Measurements from ENCODE around the gene KCNIP4. TPM values are rescaled to one million over a fixed set of nuclear protein-coding genes. Genes with fewer than 3 reads are reported as not detected.
"Not testable (repeated sequence)": the region's sequence is repeated elsewhere in the genome, so short reads cannot be mapped to it uniquely, and the experiment has no call there.

KCNIP4 gene
- total and polyA plus RNA-seq, 2 donors from 2014 or later: 9.8 to 43.9 TPM

GRCh38 chr4:20760053-20760452 is 1188.5 kb downstream of the KCNIP4 start:
- H3K4me3 ChIP-seq (ENCODE audit: low read length in 3 of 3): no peak overlapping the region
- no peak for FAIRE-seq

DNA sequence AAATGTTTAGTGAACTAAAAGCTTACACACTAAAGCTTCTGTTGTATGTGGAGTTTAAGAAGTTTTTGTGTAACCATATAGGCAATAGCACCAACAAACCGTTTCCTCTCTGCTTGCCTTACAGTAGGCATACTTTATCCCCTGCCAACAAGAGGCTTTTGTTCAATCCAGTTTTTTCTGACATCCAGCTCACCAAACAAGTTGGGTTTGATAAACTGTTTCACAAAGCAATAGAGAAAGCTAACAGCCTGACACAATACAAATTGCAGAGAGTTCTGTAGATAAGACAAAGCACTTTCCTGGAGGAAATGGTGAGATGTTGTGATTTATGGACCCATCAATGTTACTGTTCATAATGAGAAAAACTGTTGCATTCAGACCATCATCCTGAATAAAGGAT is 1194.5 kb downstream of the KCNIP4 start:
- Histone ChIP-seq H3K4me3 (ENCODE audit: low read length in 3 of 3) (no peak overlapping the region), H3K36me3 (ENCODE audit: control insufficient read depth in 2 of 3, insufficient read depth in 3 of 3, low read length in 3 of 3) (no peaks in the 10 kb centered on the region), H3K4me1 (ENCODE audit: control insufficient read depth in 2 of 3, insufficient read depth in 2 of 3, low read depth in 1 of 3, low read length in 3 of 3) (no peaks in the 10 kb centered on the region), H3K27ac (ENCODE audit: low read depth in 2 of 2, low read length in 2 of 2) (no peak overlapping the region), H3K9ac (ENCODE audit: low read length in 3 of 3) (no peak overlapping the region), H3K27me3 (ENCODE audit: control insufficient read depth, insufficient read depth, low read length) (no peaks in the 10 kb centered on the region), H3K9me3 (ENCODE audit: control insufficient read depth in 2 of 3, insufficient read depth in 1 of 3, low read length in 3 of 3) (no peaks in the 10 kb centered on the region)
- no peak for FAIRE-seq
- intact Hi-C loops (cut with DNase I): no loop called here
- no peak for DNase-seq
- TF ChIP-seq, protein P1, sequence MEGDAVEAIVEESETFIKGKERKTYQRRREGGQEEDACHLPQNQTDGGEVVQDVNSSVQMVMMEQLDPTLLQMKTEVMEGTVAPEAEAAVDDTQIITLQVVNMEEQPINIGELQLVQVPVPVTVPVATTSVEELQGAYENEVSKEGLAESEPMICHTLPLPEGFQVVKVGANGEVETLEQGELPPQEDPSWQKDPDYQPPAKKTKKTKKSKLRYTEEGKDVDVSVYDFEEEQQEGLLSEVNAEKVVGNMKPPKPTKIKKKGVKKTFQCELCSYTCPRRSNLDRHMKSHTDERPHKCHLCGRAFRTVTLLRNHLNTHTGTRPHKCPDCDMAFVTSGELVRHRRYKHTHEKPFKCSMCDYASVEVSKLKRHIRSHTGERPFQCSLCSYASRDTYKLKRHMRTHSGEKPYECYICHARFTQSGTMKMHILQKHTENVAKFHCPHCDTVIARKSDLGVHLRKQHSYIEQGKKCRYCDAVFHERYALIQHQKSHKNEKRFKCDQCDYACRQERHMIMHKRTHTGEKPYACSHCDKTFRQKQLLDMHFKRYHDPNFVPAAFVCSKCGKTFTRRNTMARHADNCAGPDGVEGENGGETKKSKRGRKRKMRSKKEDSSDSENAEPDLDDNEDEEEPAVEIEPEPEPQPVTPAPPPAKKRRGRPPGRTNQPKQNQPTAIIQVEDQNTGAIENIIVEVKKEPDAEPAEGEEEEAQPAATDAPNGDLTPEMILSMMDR (IDR thresholded peaks at IDR 0.05; ENCODE audit: borderline replicate concordance, extremely low read depth, insufficient read depth): no peak

More at GRCh38 chr4:20760053-20760452, 1188.5 kb downstream of the KCNIP4 start:
- DNase-seq: no peak
- Histone ChIP-seq H3K9ac (ENCODE audit: low read length in 3 of 3) (no peak overlapping the region), H3K36me3 (ENCODE audit: control insufficient read depth in 2 of 3, insufficient read depth in 3 of 3, low read length in 3 of 3) (no peaks in the 10 kb centered on the region), H3K4me1 (ENCODE audit: control insufficient read depth in 2 of 3, insufficient read depth in 2 of 3, low read depth in 1 of 3, low read length in 3 of 3) (no peaks in the 10 kb centered on the region), H3K27ac (ENCODE audit: low read depth in 2 of 2, low read length in 2 of 2) (no peak overlapping the region), H3K27me3 (ENCODE audit: control insufficient read depth, insufficient read depth, low read length) (no peaks in the 10 kb centered on the region), H3K9me3 (ENCODE audit: control insufficient read depth in 2 of 3, insufficient read depth in 1 of 3, low read length in 3 of 3) (no peaks in the 10 kb centered on the region)
- TF ChIP-seq, protein P1 (IDR thresholded peaks at IDR 0.05; ENCODE audit: borderline replicate concordance, extremely low read depth, insufficient read depth): no peak
- intact Hi-C loops (cut with DNase I): loop anchor here (10.0 kb wide), 1 partner anchor 715 kb away; no protein-coding TSS in a partner anchor

GRCh38 chr4:20752641-20753040 is 1195.9 kb downstream of the KCNIP4 start:
- H3K9me3 ChIP-seq (ENCODE audit: control insufficient read depth in 2 of 3, insufficient read depth in 1 of 3, low read length in 3 of 3): no peaks in the 10 kb centered on the region
- no peaks in the 10 kb centered on the region for H3K36me3 ChIP-seq (ENCODE audit: control insufficient read depth in 2 of 3, insufficient read depth in 3 of 3, low read length in 3 of 3)
- no peak for DNase-seq
- H3K27me3 ChIP-seq (ENCODE audit: control insufficient read depth, insufficient read depth, low read length): no peaks in the 10 kb centered on the region
- H3K27ac ChIP-seq (ENCODE audit: low read depth in 2 of 2, low read length in 2 of 2): no peak overlapping the region
- no peak for FAIRE-seq
- intact Hi-C loops (cut with DNase I): no loop called here
- no peaks in the 10 kb centered on the region for H3K4me1 ChIP-seq (ENCODE audit: control insufficient read depth in 2 of 3, insufficient read depth in 2 of 3, low read depth in 1 of 3, low read length in 3 of 3)
- no peak overlapping the region for H3K9ac ChIP-seq (ENCODE audit: low read length in 3 of 3)
- no peak overlapping the region for H3K4me3 ChIP-seq (ENCODE audit: low read length in 3 of 3)
- TF ChIP-seq, protein P1 (IDR thresholded peaks at IDR 0.05; ENCODE audit: borderline replicate concordance, extremely low read depth, insufficient read depth): no peak

DNA sequence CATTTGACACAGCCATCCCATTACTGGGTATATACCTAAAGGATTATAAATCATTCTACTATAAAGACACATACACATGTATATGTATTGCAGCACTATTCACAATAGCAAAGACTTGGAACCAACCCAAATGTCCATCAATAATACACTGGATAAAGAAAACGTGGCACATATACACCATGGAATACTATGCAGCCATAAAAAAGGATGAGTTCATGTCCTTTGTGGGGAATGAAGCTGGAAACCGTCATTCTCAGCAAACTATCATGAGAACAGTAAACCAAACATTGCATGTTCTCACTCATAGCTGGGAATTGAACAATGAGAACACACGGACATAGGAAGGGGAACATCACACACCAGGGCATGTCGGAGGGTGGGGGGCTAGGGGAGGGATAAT is 1202.6 kb downstream of the KCNIP4 start:
- intact Hi-C loops (cut with DNase I); H3K9me3 ChIP-seq (ENCODE audit: control insufficient read depth in 2 of 3, insufficient read depth in 1 of 3, low read length in 3 of 3); H3K36me3 ChIP-seq (ENCODE audit: control insufficient read depth in 2 of 3, insufficient read depth in 3 of 3, low read length in 3 of 3); H3K4me1 ChIP-seq (ENCODE audit: control insufficient read depth in 2 of 3, insufficient read depth in 2 of 3, low read depth in 1 of 3, low read length in 3 of 3); H3K9ac ChIP-seq (ENCODE audit: low read length in 3 of 3); H3K27ac ChIP-seq (ENCODE audit: low read depth in 2 of 2, low read length in 2 of 2); H3K4me3 ChIP-seq (ENCODE audit: low read length in 3 of 3); FAIRE-seq; H3K27me3 ChIP-seq (ENCODE audit: control insufficient read depth, insufficient read depth, low read length); DNase-seq: not testable (repeated sequence)

All from kidney (tissue), 14 donors.